Hindlimb muscle (tissue), 1 donor: ENCODE measurements around the gene NUP93. TPM values are rescaled to one million over a fixed set of nuclear protein-coding genes. Genes with fewer than 3 reads are reported as not detected.
"Not testable (repeated sequence)": the region's sequence is repeated elsewhere in the genome, so short reads cannot be mapped to it uniquely, and the experiment has no call there.

Experiments used
- DNase-seq: peaks from one replicate; pipeline ENCODE4 v3.0.0-alpha.2; 2013
- polyA plus RNA-seq: library from polyadenylated mRNA; unstranded; fragments of 120-200 nt; gene quantifications from one replicate; pipeline ENCODE4 v1.2.1, GENCODE V29; 2013; ENCODE audit not compliant: insufficient read length

Gene NUP93
- polyA plus RNA-seq, 1 donor, result 44.2 TPM

DNA sequence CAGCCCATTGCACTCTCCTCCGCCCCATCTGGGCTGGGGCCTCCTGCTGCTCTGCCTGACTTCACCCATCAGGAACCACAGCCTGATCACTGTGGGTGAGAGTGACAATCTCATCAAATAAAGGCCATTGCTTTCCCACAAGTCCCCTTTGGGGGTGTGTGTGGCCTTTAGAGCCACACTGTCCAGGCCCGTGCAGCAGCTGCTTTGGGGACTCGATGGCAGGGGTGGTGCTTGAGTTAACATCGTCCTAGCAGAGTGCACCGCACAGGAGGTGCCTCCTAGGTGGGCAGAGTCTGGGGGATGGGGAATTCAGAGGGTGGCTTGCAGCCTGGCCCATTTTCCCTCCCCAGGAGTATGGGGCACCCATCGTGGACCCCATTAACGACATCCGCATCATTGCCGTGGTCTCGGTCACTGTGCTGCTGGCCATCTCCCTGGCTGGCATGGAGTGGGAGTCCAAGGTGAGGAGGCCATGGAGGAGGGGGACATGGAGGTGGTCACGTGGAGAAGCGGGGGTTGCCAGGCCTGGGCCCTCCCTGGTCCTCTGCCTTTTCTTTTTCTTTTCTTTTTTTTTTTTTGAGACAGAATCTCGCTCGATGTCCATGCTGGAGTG is 140.5 kb downstream of the NUP93 start:
- DNase-seq, result no peak

DNA sequence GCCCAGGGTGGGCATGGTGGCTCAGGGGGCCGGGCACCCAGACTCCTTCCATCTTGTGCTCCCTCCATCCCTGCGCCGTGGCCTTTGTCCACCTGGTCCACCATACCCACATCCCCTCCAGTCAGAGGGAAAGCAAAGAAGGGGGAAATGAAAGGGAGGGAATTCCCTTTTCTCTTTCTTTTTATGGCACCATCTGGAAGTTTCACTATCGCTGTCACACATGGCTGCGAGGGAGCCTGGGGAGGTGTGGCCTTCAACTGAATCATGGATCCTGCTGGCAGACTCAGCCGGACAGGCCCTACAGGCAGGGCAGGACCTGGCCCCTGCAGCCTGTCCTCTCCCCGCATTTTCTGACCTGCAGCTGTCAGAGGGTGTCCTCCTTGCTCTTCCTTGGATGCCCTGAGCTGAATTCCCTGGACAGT is 141.3 kb downstream of the NUP93 start:
- no peak for DNase-seq

DNA sequence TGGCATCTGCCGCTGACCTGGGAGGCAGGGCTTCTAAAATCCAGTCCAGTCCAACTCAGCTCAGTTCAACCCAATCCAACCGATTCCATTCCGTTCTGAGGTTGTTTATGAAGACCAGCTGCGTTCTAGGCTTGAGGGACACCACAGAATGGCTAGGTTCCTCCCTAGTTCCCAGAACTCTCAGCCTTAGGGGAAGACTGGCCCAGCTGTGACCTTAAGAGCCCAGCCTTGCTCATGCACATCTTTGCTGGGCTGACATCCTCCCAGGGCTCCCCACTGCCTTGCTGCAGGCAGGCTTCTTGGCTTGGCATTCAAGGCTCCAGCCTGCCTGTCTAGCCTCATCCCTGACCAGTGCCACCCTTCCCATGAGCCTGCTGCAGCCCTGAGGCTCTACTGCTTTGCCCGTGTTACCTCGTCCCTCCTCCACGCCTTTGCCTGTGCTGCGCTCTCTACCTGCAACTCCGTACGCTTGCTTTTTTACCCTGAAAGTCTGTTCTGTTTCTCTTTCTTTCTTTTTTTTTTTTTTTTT is 143.0 kb downstream of the NUP93 start:
- no peak for DNase-seq

DNA sequence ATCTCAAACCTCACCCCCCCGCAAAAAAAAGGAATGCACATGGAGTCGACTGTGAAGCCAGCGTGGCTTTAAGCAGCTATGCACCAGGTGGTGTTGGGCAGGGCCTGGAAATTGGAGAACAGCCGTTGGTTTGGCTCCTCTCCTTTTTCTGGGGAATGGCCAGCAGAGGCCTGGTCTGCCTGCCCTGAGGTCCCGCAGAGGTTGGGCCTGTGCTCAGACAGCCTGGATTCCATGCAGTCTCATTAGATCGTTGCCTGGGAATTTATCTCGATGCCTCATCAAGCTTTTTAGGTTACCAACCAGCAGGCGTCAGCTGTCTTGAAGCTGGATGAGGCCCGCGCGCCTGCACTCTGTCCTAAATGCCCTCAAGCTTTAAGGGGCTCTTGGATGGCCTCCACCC is 144.9 kb downstream of the NUP93 start:
- DNase-seq, result no peak

DNA sequence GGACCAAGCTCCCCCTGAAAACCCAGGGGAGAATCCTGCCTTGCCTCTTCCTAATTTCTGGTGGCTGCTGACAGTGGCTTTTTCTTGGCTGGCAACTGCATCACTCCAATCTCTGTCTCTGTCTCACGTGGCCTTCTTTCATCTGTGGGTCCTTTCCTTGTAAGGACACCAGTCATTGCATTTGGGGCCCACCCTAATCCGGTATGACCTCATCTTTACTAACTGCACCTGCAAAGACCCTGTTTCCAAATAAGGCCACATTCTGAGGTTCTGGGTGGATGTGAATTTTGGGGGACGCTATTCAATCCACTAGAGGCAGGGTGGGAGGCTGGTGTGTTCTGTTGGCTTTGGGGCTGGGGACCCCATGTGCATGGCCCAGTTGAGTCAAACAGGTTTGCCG is 146.1 kb downstream of the NUP93 start:
- no peak for DNase-seq

DNA sequence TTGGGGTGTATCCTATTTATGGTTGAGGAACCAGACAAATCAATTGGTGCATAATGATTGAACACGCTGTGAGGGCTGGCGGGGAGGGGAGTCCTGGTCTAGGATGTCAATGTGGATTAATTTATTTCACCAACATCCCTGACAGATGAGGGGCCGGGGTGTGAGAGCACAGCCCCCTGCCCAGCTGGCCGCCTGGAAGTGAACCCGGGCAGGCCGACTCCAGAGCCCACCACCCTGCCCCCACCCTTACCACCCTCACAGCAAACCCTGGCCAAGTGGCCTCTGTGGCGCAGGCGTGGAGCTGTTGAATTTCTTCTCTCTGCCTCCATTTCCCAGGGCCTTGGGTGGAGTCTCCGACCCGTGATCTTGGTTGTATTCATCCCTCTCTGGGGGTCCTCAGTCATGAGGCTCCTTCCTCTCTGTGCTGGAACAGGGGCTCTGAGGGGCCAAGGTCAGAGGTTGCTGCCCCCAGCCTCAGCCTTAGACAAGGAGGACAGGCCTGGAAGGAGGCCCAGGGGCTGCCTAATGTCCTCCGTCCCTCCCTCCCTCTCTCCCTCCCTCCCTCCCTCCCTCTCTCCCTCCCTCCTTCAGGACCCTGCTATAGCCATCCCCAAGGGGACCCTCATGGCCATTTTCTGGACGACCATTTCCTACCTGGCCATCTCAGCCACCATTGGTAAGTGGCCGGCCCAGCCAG is 147.7 kb downstream of the NUP93 start:
- DNase-seq, result no peak

DNA sequence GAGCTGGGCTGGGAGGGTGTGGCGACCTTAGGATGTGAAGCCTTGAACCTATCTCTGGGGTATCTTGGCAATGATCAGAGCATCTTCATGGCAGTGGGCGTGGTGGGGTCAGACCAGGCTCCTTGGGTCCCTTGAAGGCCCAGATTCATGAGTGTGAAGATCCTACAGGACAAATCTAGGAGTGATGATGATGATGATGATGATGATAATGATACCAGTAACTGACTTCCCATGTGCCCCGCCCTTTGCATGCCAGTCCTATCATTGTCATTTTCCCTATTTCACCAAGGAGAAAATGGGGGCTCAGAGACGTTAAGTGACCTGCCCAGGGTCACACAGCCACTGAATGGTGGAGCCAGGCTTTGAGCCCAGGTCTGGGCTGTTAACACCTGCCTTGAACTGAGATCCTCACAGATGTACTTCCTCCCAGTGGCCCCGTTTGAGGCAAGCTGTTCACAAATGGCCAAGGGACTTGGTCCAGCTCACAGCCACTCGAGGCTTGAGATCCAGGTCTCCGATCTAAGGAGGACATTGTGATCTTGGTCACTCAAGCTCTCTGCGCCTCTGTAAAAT is 148.4 kb downstream of the NUP93 start:
- DNase-seq, result no peak

DNA sequence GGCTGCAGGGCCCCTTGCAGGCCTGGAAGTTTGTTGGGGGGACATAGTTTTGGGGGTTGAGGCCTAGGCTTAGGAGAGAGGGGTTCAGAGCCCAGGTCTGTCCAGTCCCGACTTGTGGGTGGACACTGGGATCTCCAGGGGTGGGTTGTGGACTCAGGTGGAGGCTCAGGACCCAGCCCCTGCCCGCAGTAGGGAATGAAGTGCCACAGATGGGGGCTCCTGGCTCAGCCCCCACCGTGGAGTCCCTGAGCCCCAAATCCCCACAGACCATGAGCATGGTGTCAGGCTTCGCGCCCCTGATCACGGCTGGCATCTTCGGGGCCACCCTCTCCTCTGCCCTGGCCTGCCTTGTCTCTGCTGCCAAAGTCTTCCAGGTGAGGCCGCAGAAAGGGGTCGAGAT is 149.3 kb downstream of the NUP93 start:
- DNase-seq, result no peak

DNA sequence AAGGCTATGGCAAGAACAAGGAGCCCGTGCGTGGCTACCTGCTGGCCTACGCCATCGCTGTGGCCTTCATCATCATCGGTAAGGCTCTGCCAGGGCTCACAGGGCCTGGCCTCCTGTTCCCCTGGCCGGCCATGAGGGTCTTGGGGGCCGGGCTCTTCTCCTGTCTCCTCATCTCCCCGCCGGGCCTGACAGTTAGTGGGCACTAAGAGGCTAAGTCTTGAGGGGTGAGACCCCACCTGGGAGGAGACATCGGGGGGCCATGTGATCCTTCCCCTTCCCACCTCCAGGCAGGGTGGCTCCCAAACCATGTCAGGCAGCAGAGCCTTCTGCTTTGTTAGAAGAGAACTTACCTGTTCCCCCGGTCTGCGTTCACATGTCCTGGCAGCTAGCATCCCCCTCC is 150.2 kb downstream of the NUP93 start:
- no peak for DNase-seq

DNA sequence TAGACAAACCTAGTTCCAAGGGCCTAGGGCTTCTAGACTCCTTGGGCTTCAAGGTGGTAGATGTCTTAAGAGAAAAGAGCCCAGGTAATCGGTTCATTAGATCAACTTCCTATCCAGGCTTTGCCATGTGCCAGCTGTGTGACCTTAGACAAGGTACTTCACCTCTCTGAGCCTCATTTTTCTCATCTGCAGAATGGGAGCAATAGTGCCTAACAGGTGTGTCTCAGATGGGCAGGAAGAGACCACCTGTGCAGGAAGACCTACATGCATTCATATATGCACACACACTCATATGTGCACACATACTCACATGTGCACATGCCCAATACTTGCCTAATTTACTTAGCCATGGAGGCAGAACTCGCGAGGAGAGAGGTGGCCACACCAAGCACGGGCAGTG is 150.8 kb downstream of the NUP93 start:
- DNase-seq, result no peak

DNA sequence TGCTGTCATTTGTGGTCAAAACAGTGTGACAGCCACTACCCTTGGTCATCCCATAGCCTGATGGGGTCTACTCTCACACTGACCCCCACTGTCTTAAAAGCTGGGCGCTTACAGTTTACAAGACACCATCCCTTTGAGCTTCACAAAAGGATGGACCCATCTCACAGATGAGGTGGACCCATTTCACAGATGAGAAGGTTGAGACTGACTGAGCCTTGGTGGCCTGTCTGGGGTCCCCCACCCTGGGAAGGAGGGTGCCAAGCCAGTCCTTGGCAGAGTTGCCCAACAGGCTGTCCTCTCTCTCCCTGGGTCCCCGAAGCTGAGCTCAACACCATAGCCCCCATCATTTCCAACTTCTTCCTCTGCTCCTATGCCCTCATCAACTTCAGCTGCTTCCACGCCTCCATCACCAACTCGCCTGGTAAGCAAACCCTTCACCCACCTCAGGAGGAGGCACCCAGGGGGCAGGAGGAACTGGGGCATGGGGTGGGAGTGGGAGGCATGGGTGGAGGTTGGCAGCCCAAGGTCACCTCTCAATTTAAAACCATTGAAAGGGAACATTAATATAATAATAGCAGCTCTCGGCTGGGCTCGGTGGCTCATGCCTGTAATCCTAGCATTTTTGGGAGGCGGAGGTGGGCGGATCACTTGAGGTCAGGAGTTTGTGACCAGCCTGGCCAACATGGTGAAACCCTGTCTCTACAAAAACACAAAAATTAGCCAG is 152.3 kb downstream of the NUP93 start:
- DNase-seq, result no peak

DNA sequence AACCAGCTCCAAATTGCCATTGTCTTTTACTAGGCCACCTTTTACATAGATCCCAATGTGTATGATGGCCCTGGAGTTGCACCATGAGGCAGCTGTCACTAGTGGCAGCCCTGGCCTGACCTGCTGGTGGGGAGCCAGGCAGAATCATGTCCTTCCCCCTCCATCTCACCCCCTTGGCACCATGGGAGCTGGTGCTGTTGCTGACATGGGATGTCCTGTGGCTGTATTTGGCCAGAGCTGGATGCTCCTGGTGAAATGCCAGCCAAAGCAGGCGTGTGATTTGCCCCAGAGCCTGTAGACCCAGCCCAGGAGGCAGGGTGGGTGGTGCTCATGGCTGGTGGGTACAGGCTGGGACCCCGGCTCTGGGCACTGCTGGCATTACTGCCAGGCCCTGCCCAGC is 153.7 kb downstream of the NUP93 start:
- DNase-seq, result no peak

DNA sequence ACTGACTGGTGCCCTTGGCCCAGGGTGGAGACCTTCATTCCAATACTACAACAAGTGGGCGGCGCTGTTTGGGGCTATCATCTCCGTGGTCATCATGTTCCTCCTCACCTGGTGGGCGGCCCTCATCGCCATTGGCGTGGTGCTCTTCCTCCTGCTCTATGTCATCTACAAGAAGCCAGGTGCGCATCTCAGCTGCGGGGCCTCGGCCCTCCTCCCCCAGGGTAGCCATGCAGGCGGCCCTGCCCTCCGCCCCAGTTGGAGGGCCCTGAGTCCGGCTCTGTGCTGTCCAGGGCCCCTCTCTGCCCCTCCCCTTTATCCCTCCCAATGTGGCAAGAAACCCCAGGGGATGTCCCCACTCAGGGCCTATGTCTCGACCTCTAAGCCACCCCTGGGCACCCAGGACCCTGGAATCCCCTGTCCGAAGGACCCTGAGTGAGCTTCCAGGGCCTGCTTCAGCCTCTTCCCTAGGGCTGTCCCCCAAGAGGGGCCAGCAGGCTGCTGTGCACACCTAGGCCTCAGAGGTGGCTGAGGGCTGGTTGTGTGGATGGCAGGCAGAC is 154.2 kb downstream of the NUP93 start:
- DNase-seq, result no peak

DNA sequence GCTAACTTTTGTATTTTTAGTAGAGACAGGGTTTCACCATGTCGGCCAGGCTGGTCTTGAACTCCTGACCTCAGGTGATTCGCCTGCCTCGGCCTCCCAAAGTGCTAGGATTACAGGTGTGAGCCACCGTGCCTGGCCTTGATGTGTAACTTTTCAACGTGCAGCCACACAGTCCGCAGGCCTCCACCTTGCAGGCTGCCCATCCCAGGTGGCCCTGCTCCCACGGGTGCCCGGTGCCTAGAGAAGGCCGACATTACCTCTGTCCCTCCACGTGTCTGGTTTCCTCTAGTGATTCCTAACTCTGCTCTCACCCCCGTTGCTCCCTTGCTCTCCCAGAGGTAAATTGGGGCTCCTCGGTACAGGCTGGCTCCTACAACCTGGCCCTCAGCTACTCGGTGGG is 155.0 kb downstream of the NUP93 start:
- not testable (repeated sequence) for DNase-seq

DNA sequence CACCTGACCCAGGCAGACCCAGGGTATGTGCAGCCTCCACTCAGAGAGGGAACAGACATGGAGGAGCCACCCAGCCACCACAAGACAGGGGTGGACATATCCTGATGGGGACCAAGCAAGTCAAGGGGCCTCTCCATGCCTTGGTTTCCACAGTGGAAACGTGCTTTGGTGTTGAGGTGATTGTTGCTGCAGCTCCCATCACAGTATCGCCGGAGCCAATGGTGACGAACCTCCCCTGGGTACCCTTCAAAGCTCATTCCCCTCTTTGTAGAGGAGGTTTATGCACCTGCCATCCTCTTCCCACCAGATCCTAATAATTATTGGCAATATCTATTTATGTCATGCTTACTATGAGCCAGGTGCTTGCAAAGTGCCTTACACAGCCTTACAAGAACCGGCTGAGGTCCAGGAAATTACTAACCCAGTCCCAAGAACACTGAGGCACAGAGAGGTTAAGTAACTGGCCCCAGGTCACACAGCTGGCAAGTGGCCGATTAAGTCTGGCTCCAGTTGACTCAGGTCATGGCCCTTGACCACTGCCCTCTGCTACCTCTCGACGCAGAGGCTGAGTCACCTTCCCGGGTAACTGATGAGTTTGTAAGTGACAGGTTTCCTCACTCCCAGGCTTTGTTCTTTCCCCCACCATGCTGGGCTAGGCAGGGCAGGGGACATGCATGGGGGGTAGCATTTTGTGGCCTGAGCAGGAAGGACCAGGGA is 155.7 kb downstream of the NUP93 start:
- no peak for DNase-seq

DNA sequence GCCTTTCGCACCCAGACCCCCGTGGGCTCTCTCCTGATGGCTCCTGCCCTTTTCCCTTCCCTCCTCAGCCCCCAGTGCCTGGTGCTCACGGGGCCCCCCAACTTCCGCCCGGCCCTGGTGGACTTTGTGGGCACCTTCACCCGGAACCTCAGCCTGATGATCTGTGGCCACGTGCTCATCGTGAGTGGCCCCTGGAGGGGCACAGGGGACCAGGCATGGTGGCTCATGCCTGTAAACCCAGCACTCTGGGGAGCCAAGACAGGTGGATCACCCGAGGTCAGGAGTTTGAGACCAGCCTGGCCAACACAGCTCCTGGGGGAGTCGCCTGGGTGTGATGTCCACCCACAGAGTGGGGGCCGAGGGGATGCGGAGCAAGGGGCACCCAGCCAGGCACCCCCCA is 156.4 kb downstream of the NUP93 start:
- no peak for DNase-seq

DNA sequence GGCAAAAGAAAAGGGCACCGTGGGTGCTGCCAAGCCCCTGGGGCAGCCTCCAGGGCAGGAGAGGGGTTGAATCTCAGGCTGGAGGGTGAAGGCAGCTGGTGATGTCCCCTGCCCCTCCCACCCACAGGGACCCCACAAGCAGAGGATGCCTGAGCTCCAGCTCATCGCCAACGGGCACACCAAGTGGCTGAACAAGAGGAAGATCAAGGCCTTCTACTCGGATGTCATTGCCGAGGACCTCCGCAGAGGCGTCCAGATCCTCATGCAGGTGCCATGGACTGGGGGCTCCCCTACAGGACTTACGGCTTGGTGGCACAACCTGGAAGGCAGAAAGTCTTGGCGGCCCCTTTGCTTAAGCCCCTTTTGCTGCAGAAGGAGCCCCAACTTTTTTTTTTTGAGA is 156.9 kb downstream of the NUP93 start:
- DNase-seq, result no peak

DNA sequence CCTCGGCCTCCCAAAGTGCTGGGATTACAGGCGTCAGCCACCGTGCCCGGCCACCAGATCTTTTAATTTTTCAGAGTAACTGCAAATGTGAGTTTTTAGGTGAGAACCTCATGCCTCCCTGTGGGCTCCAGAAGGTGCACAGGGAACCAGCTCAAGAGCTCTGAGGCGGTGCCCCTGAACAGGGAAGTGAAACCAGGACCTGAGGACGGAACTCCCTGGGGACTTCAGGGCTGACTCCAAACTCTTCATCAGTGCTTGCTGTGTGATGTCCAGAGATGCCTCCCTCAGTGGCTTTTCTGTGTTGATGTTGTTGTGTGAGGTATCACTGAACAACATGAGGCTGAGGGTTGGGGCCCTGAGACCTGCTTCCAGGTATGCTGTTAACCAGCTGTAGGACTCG is 158.9 kb downstream of the NUP93 start:
- DNase-seq, result no peak

DNA sequence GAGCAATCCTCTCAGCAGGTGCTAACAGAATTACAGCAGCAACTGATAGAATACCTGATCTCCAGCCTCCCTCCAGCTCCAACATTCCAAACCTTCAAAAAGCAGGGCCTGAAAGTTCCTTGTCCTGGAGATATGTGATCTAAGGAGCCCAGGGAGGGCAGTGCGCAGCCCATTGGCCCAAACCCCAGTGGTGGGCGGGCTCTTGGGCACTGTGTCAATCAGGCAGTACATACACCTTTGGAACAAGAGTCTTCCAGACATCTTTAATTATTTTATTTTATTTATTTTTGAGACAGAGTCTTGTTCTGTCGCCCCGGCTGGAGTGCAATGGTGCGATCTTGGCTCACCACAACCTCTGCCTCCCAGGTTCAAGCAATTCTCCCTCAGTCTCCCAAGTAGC is 159.3 kb downstream of the NUP93 start:
- no peak for DNase-seq

DNA sequence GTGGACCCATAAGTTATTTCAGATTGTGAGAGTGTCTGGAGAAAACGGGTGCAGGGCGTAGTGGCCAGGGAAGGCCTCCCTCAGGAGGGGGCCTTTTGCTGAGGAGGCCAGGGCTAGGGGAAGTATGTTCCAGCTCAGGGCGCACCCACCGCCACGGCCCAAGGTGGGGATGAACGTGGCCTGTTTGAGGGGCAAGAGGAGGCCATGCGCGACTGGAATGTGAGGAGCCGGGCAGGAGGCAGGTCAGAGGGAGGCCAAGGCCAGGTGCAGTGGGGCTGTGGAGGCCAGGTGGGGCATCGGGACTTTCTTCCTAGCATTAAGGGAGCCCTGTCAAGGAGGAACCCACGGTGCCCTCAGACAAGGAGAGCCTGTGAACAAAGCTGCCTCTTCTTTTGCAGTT is 161.8 kb downstream of the NUP93 start:
- DNase-seq, result no peak

DNA sequence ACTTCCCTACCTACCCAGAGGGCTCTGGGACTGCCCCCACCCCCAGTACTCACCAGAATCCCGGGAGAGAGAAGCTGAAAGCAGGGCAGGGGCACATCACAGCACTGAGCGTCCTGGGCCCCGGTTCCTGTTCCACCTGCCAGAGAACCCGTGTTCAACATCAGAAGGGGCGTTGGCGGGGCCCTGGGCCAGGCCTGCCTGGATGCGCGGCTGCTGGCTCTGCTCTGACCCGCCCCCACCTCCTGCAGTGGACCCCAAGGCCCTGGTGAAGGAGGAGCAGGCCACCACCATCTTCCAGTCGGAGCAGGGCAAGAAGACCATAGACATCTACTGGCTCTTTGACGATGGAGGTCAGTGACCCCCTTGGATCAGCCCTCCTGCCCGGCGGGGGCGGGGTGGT is 162.8 kb downstream of the NUP93 start:
- DNase-seq, result no peak

DNA sequence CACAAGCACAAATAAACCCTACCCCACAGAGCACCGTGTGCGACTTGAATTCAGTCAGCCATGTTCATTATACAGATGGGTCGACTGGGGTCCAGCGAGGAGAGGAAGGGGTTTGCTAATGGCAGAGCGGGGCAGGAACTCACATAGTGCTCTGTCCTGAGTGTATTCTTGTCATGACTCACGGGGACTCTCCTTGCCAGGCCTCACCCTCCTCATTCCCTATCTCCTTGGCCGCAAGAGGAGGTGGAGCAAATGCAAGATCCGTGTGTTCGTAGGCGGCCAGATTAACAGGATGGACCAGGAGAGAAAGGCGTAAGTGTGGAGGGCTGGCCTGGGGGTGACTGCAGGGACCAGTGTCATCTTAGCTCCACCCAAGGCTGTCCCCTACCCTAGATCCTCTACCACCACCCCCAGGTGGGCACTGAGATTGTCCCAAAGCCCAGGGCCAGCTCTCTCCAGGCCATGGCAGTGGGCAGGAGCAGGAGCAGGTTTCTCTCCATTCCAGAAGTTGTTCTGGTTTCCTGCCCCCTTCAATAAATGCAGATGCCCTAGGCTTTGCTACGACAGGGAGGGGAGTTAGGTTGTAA is 164.5 kb downstream of the NUP93 start:
- no peak for DNase-seq
